Measurements from ENCODE around the gene GRHL1. TPM values are rescaled to one million over a fixed set of nuclear protein-coding genes. Genes with fewer than 3 reads are reported as not detected.

The GRHL1 gene
- total RNA-seq, 6 experiments from 2014 or later, result 0.46 to 0.76 (median 0.59) TPM

DNA sequence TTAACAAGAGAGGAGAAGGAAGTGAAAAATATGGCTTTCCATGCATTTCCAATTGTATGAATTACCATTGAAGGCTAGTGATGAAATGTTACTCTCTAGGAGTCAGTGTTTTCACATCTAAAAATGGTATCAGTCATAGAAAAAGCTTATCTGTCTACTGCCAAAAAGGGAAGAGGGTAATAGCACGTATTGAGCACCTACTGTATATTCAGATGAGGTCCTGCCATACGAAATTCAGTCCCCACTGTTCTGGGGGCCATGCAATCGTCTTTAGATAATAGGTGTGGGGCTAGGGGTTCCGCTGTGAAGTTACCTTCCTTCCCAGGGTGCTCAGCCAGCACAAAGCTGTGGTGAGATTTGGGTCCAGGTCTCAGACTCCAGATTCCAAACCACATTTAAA, 14.2 kb upstream of the GRHL1 start:
- Mint-ChIP-seq H3K4me1 (ENCODE audit: low read depth) (peaks cover 28% of the 10 kb centered on the region), H3K4me3 (no peak overlapping the region), H3K36me3 (ENCODE audit: low read depth) (peaks cover 16% of the 10 kb centered on the region), H3K27me3 (ENCODE audit: insufficient read depth) (peaks cover 4% of the 10 kb centered on the region), H3K27ac (no peak overlapping the region), H3K9me3 (no peaks in the 10 kb centered on the region)
- TF ChIP-seq, protein P1, sequence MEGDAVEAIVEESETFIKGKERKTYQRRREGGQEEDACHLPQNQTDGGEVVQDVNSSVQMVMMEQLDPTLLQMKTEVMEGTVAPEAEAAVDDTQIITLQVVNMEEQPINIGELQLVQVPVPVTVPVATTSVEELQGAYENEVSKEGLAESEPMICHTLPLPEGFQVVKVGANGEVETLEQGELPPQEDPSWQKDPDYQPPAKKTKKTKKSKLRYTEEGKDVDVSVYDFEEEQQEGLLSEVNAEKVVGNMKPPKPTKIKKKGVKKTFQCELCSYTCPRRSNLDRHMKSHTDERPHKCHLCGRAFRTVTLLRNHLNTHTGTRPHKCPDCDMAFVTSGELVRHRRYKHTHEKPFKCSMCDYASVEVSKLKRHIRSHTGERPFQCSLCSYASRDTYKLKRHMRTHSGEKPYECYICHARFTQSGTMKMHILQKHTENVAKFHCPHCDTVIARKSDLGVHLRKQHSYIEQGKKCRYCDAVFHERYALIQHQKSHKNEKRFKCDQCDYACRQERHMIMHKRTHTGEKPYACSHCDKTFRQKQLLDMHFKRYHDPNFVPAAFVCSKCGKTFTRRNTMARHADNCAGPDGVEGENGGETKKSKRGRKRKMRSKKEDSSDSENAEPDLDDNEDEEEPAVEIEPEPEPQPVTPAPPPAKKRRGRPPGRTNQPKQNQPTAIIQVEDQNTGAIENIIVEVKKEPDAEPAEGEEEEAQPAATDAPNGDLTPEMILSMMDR (IDR thresholded peaks at IDR 0.05), result no peak
- no peak for DNase-seq

DNA sequence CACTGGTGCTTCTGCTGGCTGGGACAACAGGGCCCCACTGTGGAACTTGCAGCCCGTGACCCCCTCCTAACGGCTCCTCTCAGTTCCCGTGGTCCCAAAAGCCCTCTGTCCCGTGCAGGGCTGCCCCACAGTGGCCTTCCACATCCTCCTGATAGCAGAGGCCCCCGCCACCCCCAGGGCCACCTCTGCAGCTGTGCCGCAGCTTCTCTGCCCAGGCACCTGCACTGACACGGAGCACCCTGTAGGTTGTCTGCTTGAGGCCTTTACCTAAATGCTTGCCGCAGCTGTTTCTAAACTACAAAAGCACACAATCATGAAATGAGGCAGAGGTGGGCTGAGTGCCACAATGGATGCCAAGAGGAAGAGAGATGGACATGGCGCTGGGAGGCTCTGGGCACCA, 13.5 kb upstream of the GRHL1 start:
- Mint-ChIP-seq H3K27me3 (ENCODE audit: insufficient read depth) (peaks cover 4% of the 10 kb centered on the region), H3K36me3 (ENCODE audit: low read depth) (peaks cover 14% of the 10 kb centered on the region), H3K4me3 (no peak overlapping the region), H3K4me1 (ENCODE audit: low read depth) (peaks cover 34% of the 10 kb centered on the region), H3K9me3 (no peaks in the 10 kb centered on the region), H3K27ac (no peak overlapping the region)
- TF ChIP-seq, protein P1 (IDR thresholded peaks at IDR 0.05), result no peak
- DNase-seq, result no peak

DNA sequence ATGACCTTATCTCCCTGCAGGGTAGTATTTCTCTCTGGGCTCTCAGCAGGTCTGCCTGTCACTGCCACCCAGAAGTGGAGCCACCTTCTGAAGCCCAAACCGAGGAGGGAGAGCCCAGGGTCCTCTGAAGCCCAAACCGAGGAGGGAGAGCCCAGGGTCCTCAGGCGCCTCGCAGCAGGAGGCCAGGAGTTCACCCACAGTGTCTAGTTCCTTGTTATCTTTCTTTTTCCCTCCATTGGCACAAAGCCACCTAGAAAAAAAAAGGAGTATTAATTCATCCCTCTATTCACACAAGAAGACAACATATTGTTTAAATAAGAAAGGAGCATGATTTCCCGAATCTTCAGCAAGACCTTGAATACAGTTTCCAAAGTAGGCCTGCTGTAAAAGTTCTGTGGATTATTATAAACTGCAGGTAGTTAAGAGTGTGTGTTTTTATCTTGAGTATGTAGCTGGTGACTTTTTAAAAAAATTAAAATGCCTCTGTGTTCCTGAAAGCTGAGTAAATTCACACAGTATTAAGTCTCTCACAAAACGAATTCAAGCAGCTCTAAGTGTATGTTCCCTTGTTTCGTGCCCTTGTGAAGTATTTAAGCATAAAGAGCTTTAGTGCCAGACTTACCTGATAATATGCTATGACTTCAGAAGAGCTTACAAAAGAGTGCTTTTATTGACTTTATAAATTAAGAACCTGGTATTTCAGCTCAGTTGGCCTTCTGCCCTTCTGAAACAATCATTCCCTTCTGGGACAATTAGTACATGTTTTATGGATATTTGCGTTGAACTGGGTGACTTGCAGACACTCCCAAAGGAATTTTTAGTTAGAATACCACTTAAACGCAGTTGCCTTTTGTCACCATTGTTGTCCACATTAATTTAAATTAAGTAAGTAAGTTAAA, 11.7 kb upstream of the GRHL1 start:
- TF ChIP-seq, protein P1 (IDR thresholded peaks at IDR 0.05), result no peak
- Mint-ChIP-seq H3K4me1 (ENCODE audit: low read depth) (peaks cover 34% of the 10 kb centered on the region), H3K9me3 (no peaks in the 10 kb centered on the region), H3K36me3 (ENCODE audit: low read depth) (peaks cover 5% of the 10 kb centered on the region; the same call in 1 of the 2 replicates), H3K27ac (no peak overlapping the region), H3K4me3 (no peak overlapping the region), H3K27me3 (ENCODE audit: insufficient read depth) (peaks cover 9% of the 10 kb centered on the region)
- DNase-seq, result no peak

DNA sequence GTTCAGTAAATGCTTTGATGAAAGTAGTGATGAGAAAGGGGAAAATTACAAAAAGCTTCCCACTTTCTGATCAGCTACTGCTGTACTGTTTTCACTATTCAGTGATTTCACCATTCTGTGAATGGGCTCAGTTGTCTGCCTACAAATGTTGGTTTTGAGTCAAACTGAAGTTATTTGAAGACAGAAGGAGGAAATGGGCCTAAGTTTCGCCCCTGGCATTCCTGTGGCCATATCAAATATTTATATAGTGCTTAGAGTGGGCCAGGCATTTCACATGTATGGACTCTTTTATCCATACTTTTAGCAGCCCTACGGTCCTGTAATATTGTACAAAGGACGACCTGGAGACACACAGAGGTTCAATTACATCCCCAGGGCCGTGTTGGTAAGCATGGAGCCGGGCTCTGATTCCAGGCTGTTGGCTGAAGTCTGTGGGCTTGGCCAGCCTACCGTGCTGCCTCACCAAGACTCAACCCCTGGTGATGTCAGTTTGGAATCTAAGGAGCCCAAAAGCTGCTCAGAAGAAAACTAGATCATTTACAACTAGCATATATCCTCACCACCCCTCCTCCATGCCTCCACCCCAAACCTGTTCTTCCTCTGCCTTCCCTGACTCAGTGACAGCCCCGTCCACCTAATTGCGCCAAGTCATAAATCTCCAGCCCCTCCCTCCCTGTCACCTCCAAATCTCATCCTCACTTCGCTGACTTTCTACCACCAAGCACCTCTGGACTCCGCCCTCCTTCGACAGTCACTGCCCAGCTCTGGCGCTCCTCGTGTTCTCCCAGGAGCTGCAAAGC, 10.1 kb upstream of the GRHL1 start:
- Mint-ChIP-seq H3K4me3 (peak overlapping the region; percentile 59), H3K27me3 (ENCODE audit: insufficient read depth) (peaks cover 14% of the 10 kb centered on the region), H3K9me3 (no peaks in the 10 kb centered on the region), H3K27ac (peak overlapping the region; percentile 78), H3K36me3 (ENCODE audit: low read depth) (no peaks in the 10 kb centered on the region), H3K4me1 (ENCODE audit: low read depth) (peaks cover 34% of the 10 kb centered on the region)
- DNase-seq, result peak; percentile 68
- TF ChIP-seq, protein P1 (IDR thresholded peaks at IDR 0.05), result no peak

DNA sequence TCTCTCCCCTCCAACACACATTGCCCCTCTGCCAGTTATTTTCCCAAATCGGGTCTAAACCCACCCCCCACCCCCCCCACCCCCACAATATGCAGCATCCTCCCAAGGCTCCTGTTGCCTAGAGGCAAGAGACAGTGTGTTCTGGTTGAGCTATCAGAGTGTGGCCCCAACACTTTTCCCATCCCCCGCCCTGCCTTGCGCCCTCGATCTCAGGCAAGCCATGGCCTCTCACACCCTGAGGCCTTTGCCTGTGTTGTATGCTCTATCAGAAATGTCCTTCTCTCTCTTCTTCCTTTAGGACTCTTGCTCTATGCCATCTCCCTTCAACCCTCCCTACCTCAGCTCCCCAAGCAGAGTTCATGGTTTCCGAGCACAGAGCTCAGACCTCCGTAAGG, 9.5 kb upstream of the GRHL1 start:
- TF ChIP-seq, protein P1 (IDR thresholded peaks at IDR 0.05), result no peak
- no peak for DNase-seq
- peak overlapping the region; percentile 59; the same call in 1 of the 2 replicates for H3K4me3 Mint-ChIP-seq
- no peaks in the 10 kb centered on the region for H3K9me3 Mint-ChIP-seq
- peaks cover 14% of the 10 kb centered on the region for H3K27me3 Mint-ChIP-seq (ENCODE audit: insufficient read depth)
- no peaks in the 10 kb centered on the region for H3K36me3 Mint-ChIP-seq (ENCODE audit: low read depth)
- H3K27ac Mint-ChIP-seq, result peak overlapping the region; percentile 78; the same call in 1 of the 2 replicates
- peaks cover 34% of the 10 kb centered on the region for H3K4me1 Mint-ChIP-seq (ENCODE audit: low read depth)

Data from HFFc6 (cell line).